ENCODE data around the gene CDK14. TPM values are rescaled to one million over a fixed set of nuclear protein-coding genes. Genes with fewer than 3 reads are reported as not detected.
A peak's percentile ranks its signal among the peaks of the same experiment; 100 is the strongest.

Gene CDK14
- total RNA-seq, 4 donors from 2014 or later = 29.3 to 37.8 (median 33.0) TPM

DNA sequence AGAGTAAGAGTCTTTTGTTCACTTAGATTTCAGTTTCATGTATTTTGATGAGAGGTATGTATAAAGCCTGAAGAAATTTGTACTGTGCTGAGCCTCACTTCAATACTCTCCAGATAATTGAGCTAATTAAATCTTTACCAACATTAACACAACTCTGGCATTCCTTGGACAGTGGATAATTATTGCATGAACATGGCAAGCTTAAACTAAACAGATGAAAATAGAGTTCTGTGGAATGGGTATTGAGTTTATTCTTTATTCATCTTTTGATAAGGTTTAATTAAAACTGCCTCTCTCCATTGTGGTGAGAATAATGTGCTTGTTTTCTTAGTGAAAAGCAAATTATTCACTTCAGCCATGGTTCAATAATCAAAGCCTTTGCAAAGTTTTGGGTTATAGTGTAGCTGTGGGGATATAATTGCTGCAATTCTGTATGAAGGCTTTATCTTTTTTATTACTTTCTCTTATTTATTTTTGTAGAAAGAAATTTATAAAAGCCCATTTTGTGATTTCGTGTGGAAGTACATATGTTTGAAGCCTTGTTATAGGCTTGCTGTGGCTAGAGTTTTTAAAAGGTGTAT is 541.8 kb downstream of the CDK14 start:
- 93 to 97% methylated on average over 1 of the region's 1 CpG for WGBS, 2 donors
- Histone ChIP-seq H3K27me3 (no peaks in the 10 kb centered on the region), H3K36me3 (no peaks in the 10 kb centered on the region), H3K4me1 (peaks cover 4 to 8% of the 10 kb centered on the region in 2 donors), H3K4me3 (replicated peaks in 1 of 3) (no peak overlapping the region), H3K9me3 (no peaks in the 10 kb centered on the region), H3K27ac (no peak overlapping the region)
- TF ChIP-seq, protein P1, sequence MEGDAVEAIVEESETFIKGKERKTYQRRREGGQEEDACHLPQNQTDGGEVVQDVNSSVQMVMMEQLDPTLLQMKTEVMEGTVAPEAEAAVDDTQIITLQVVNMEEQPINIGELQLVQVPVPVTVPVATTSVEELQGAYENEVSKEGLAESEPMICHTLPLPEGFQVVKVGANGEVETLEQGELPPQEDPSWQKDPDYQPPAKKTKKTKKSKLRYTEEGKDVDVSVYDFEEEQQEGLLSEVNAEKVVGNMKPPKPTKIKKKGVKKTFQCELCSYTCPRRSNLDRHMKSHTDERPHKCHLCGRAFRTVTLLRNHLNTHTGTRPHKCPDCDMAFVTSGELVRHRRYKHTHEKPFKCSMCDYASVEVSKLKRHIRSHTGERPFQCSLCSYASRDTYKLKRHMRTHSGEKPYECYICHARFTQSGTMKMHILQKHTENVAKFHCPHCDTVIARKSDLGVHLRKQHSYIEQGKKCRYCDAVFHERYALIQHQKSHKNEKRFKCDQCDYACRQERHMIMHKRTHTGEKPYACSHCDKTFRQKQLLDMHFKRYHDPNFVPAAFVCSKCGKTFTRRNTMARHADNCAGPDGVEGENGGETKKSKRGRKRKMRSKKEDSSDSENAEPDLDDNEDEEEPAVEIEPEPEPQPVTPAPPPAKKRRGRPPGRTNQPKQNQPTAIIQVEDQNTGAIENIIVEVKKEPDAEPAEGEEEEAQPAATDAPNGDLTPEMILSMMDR (IDR thresholded peaks at IDR 0.05) = no peak
- no peak for TF ChIP-seq POLR2A (IDR thresholded peaks at IDR 0.05)
- intact Hi-C loops (cut with DNase I) = no loop called here
- DNase-seq = no peak

DNA sequence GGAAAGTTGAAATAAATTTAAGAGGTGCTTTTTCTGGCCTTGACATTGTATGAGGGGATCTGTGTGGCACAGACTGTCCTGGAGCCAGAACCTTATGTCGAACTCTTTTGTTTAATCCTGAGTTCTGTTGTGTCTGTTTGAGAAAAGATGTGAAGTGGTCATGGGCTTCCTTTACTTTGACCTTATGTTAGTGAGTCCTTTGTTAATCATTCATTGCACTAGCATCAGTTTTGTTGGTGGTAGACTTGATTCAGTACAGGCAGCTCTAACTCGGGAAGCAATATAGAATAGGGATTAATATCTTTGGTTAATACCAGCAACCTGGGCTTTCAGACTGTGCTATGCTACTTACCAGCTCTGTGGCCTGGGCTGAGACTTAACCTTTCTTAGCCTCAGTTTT is 544.2 kb downstream of the CDK14 start:
- no peaks in the 10 kb centered on the region for H3K27me3 ChIP-seq
- no peak overlapping the region for H3K4me3 ChIP-seq (replicated peaks in 1 of 3)
- no peaks in the 10 kb centered on the region for H3K9me3 ChIP-seq
- intact Hi-C loops (cut with DNase I) = no loop called here
- H3K36me3 ChIP-seq = no peaks in the 10 kb centered on the region
- 89 to 90% methylated on average over 2 of the region's 2 CpGs for WGBS, 2 donors
- TF ChIP-seq, protein P1 (IDR thresholded peaks at IDR 0.05) = no peak
- no peak for TF ChIP-seq POLR2A (IDR thresholded peaks at IDR 0.05)
- no peak overlapping the region for H3K27ac ChIP-seq
- H3K4me1 ChIP-seq = peaks cover 4 to 8% of the 10 kb centered on the region in 2 donors
- no peak for DNase-seq

DNA sequence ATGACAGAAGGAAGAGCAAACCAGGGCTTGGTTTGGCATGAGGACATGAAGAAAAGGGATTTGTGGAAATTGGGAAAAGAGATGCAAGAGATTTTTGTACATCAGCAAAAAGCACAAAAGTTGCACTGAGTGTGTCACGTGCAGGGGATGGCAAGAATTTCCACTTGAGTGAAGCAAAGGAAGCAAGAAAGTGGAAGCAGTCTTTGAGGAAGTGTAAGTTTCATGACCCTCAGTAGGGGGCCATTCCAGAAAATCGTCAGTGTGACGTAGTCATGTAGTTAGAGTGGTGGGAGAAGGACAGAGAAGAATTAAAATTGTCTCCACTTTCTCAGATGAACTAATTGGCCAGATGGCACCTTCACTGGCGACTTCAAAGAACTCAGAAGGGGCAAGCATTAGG is 544.9 kb downstream of the CDK14 start:
- no peaks in the 10 kb centered on the region for H3K9me3 ChIP-seq
- H3K4me3 ChIP-seq (replicated peaks in 1 of 3) = no peak overlapping the region
- intact Hi-C loops (cut with DNase I) = no loop called here
- H3K27me3 ChIP-seq = no peaks in the 10 kb centered on the region
- H3K4me1 ChIP-seq = peaks cover 4 to 8% of the 10 kb centered on the region in 2 donors
- H3K36me3 ChIP-seq = no peaks in the 10 kb centered on the region
- no peak overlapping the region for H3K27ac ChIP-seq
- TF ChIP-seq, protein P1 (IDR thresholded peaks at IDR 0.05) = no peak
- 27 to 34% methylated on average over 4 of the region's 4 CpGs for WGBS, 2 donors
- DNase-seq = peak; percentile 28 to 41

DNA sequence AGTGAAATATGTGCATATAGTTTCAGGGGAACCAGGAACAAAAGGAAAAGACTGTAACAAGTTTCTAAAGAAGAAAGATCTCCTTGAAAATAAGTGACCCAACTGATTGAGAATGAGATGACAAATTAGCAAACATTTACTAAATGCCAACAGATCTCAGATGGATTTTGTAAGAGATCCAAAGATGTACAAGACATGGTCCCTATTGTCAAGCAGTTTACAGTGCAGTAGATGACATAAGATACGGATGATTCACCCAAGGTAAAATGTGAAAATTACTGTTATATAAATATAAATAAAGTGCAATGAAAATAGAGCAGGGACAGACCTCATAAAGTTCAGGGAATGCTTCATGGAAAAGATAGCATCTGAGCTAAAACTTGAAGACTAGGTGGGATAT is 546.6 kb downstream of the CDK14 start:
- H3K36me3 ChIP-seq = no peaks in the 10 kb centered on the region
- no peak for DNase-seq
- no peak overlapping the region for H3K4me3 ChIP-seq (replicated peaks in 1 of 3)
- H3K4me1 ChIP-seq = peaks cover 4 to 8% of the 10 kb centered on the region in 2 donors
- no peaks in the 10 kb centered on the region for H3K9me3 ChIP-seq
- TF ChIP-seq POLR2A (IDR thresholded peaks at IDR 0.05) = no peak
- no peaks in the 10 kb centered on the region for H3K27me3 ChIP-seq
- 47 to 98% methylated on average over 1 of the region's 1 CpG for WGBS, 2 donors
- intact Hi-C loops (cut with DNase I) = no loop called here
- no peak overlapping the region for H3K27ac ChIP-seq

DNA sequence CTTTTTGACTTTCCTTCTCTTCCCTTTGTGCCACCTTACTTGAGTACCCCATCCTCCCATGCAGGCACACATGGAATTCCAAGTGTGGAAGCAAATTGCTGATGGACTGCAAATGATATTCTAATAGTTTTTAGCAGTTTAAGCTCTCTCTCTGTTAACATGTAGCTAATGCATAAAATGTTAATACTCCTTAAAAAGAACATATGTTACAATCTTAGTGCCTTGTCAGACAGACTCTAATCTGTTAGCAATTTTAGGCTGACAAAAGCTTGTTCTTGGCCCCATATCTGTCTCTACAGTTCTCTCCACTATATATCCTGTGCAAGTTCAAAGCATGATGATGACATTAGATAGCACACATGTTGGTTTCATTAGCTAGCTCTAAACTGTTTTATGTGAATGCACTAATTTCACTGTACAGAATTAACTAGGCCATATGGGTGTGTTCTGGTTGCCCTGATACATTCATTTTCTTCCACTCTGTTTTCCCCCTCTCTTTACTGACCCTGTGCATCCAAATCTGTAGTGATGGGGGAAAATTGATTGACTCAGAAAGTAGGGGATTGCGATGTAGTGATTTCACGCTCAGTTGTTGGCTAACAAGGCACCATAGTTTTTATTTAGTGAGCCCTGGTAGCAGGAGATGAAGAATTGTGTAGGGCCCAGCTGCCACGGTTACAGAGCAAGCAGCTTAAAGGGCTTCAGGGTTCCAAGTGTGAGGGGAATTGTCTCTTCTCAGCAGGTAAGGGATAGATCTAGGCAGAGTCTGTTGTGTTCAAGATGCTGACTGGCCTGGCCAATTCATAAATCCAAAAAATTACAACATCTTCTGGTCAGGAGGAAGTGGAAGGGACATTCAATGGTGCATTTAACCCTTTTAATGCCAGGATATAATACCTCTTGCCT is 553.5 kb downstream of the CDK14 start:
- no peak overlapping the region for H3K27ac ChIP-seq
- H3K4me1 ChIP-seq = no peaks in the 10 kb centered on the region
- TF ChIP-seq POLR2A (IDR thresholded peaks at IDR 0.05) = no peak
- TF ChIP-seq, protein P1 (IDR thresholded peaks at IDR 0.05) = no peak
- no peaks in the 10 kb centered on the region for H3K36me3 ChIP-seq
- 84 to 94% methylated on average over 3 of the region's 3 CpGs for WGBS, 2 donors
- H3K9me3 ChIP-seq = no peaks in the 10 kb centered on the region
- intact Hi-C loops (cut with DNase I) = no loop called here
- no peak for DNase-seq
- no peaks in the 10 kb centered on the region for H3K27me3 ChIP-seq
- H3K4me3 ChIP-seq (replicated peaks in 1 of 3) = no peak overlapping the region
